ENCODE results near the gene CFAP20.
A peak's percentile ranks its signal among the peaks of the same experiment; 100 is the strongest.

Gene CFAP20

DNA sequence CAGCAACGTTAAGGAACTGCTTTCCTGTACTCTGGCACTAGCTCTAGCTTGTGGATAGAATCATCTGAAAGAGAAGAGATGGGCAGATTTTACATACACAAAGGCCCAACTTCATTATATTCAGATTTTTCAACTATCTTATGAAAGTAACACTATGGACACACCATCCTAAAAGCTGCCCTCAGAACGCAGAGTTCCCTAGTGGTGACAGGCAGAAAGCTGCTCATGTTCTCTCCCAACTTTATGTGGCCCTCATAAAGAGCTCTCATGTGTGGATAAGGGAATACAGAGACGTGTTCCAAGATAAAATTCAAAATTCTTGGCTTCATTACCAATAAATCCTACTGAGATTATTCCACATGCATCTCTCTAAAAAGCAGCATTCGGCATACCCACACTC is 1.5 kb downstream of the CFAP20 start:
- H3K27me3 Mint-ChIP-seq (ENCODE audit: low read depth): no peaks in the 10 kb centered on the region
- TF ChIP-seq, protein P1, sequence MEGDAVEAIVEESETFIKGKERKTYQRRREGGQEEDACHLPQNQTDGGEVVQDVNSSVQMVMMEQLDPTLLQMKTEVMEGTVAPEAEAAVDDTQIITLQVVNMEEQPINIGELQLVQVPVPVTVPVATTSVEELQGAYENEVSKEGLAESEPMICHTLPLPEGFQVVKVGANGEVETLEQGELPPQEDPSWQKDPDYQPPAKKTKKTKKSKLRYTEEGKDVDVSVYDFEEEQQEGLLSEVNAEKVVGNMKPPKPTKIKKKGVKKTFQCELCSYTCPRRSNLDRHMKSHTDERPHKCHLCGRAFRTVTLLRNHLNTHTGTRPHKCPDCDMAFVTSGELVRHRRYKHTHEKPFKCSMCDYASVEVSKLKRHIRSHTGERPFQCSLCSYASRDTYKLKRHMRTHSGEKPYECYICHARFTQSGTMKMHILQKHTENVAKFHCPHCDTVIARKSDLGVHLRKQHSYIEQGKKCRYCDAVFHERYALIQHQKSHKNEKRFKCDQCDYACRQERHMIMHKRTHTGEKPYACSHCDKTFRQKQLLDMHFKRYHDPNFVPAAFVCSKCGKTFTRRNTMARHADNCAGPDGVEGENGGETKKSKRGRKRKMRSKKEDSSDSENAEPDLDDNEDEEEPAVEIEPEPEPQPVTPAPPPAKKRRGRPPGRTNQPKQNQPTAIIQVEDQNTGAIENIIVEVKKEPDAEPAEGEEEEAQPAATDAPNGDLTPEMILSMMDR (IDR thresholded peaks at IDR 0.05; ENCODE audit: unreplicated experiment in 3 of 3): no peak
- H3K36me3 Mint-ChIP-seq (ENCODE audit: low read depth): peaks cover 4% of the 10 kb centered on the region
- H3K27ac Mint-ChIP-seq: peak overlapping the region; percentile 68 to 82 (median 80)
- peaks cover 5% of the 10 kb centered on the region for H3K9me3 Mint-ChIP-seq
- H3K4me1 Mint-ChIP-seq: peaks cover 43% of the 10 kb centered on the region
- peak overlapping the region; percentile 80 to 86 (median 82) for H3K4me3 Mint-ChIP-seq

DNA sequence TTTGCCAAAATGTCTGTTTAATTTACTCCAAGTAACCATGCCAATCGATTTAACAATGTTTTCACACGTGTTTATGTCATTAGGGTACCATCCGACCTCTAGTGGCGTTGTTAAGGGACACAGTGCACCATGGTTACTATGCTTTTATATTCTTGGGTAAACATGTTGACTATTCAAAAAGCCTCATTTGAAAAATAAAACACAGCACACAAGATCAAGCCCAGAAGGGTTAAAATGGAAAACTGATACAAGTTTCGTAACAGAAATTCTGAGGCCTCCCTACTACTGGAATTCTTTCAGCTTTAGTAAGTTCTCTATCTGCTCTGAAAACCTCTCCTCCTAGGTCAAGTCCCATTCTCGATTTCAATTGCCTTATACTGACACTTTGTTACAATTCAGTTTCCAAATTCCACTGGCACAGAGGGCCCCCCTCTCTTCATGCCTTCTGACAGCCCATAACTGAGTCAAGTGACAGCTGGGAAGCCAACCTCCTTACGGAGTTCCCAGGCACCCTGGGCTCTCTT is 2.1 kb downstream of the CFAP20 start:
- Mint-ChIP-seq H3K36me3 (ENCODE audit: low read depth) (peaks cover 4% of the 10 kb centered on the region), H3K27me3 (ENCODE audit: low read depth) (no peaks in the 10 kb centered on the region), H3K9me3 (peaks cover 5% of the 10 kb centered on the region), H3K4me3 (peak overlapping the region; percentile 80 to 86 (median 82)), H3K4me1 (peaks cover 44% of the 10 kb centered on the region), H3K27ac (peak overlapping the region; percentile 68 to 82 (median 80))
- TF ChIP-seq, protein P1 (IDR thresholded peaks at IDR 0.05; ENCODE audit: unreplicated experiment in 3 of 3): peak in 1 of 3 experiments; percentile 9

DNA sequence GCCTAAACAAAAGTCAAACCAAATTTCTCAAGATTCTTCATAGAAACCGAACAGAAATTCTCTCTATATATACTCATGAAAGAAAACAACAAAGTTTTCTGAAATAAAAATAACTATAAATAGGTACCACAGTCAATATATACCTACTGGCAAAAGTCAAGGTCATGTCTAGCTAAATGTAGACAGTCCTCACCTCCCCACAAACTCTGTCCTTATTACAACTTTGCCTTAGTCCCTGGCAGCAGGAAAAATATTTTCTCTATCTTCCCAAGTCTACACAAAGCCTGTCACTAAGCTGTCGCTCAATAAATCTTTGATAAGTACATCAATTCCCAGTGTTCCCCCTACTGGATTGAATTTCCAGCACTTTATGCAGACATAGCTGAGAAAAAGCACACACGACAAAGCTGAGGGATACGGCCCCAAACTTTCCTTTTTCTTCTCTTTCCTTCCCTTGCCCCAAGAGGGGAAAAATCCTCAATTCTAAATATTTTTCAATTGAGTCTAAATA is 2.7 kb downstream of the CFAP20 start:
- Mint-ChIP-seq H3K27me3 (ENCODE audit: low read depth) (no peaks in the 10 kb centered on the region), H3K4me1 (peaks cover 50% of the 10 kb centered on the region), H3K9me3 (peaks cover 5% of the 10 kb centered on the region), H3K36me3 (ENCODE audit: low read depth) (peaks cover 4% of the 10 kb centered on the region), H3K27ac (peak overlapping the region; percentile 68 to 82 (median 80)), H3K4me3 (peak overlapping the region; percentile 80 to 86 (median 82))
- TF ChIP-seq, protein P1 (IDR thresholded peaks at IDR 0.05; ENCODE audit: unreplicated experiment in 3 of 3): no peak

DNA sequence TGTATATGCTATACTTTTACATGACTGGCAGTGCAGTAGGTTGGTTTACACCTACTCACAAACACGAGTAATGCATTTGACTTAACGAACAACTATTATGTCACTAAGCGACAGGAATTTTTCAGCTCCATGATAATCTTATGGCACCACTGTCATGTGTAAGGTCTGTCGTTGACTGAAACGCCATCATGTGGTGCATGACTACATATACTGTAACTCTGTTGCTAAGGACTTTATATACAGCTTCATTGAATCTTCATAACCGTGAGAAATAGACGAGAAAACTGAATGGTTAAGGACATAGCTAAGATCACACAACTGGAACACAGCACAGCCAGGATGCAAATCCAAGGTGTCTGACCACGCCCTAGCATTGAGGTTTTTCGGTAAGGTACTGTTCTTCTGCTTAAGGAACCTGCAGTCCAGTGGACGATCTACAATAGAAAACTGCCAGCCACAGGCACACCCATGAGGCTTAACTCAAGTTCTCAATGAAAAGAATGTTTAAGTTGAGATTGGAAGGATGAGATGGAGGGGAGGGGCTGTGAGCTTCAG is 3.3 kb downstream of the CFAP20 start:
- peak overlapping the region; percentile 52 to 86 (median 82) for H3K4me3 Mint-ChIP-seq
- H3K27ac Mint-ChIP-seq: peak overlapping the region in 1 of 3 experiments; percentile 63
- TF ChIP-seq, protein P1 (IDR thresholded peaks at IDR 0.05; ENCODE audit: unreplicated experiment in 3 of 3): no peak
- H3K9me3 Mint-ChIP-seq: peaks cover 5% of the 10 kb centered on the region
- H3K4me1 Mint-ChIP-seq: peaks cover 56% of the 10 kb centered on the region
- peaks cover 4% of the 10 kb centered on the region for H3K36me3 Mint-ChIP-seq (ENCODE audit: low read depth)
- no peaks in the 10 kb centered on the region for H3K27me3 Mint-ChIP-seq (ENCODE audit: low read depth)

DNA sequence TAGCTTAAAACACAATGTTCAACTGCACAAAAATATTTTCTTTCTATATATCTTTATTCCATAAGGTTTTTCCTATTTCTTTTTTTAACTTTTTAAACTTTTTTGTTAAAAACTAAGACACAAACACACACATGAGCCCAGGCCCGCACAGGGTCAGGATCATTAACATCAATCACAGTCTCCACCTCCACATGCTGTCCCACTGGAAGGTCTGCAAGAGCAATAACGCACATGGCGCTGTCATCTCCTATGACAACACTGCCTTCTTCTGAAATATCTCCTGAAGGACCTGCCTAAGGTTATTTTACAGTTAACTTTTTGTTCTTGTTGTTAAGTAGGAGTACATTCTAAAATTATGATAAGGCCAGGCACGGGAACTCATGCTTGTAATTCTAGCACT is 4.1 kb downstream of the CFAP20 start:
- H3K36me3 Mint-ChIP-seq (ENCODE audit: low read depth): peaks cover 4% of the 10 kb centered on the region
- TF ChIP-seq, protein P1 (IDR thresholded peaks at IDR 0.05; ENCODE audit: unreplicated experiment in 3 of 3): no peak
- no peaks in the 10 kb centered on the region for H3K27me3 Mint-ChIP-seq (ENCODE audit: low read depth)
- H3K9me3 Mint-ChIP-seq: peaks cover 5% of the 10 kb centered on the region
- H3K4me1 Mint-ChIP-seq: peaks cover 64% of the 10 kb centered on the region
- H3K27ac Mint-ChIP-seq: no peak overlapping the region
- H3K4me3 Mint-ChIP-seq: peak overlapping the region in 1 of 3 experiments; percentile 11

DNA sequence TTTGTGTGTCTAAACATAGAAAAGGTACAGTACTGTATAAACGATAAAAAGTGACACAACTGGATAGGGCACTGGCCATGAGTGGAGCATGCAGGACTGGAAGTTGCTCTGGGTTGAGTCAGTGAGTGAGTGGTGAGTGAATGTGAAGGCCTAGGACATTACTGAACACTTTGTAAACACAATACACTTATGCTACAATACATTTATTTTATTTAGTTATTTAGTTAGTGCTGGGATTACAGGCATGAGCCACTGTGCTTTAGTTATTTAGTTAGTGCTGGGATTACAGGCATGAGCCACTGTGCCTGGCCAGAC is 4.6 kb downstream of the CFAP20 start:
- Mint-ChIP-seq H3K27ac (no peak overlapping the region), H3K36me3 (ENCODE audit: low read depth) (peaks cover 3% of the 10 kb centered on the region), H3K4me1 (peaks cover 69% of the 10 kb centered on the region), H3K27me3 (ENCODE audit: low read depth) (no peaks in the 10 kb centered on the region), H3K9me3 (peaks cover 3% of the 10 kb centered on the region), H3K4me3 (peak overlapping the region in 2 of 3 experiments; percentile 47 to 58)
- TF ChIP-seq, protein P1 (IDR thresholded peaks at IDR 0.05; ENCODE audit: unreplicated experiment in 3 of 3): no peak

Measured in nephron (organoid).